22Rv1 (cell line): ENCODE measurements around the gene RBM4B.

ENCODE experiments used
- CTCF ChIP-seq: fragments of 450-650 bp; IDR thresholded peaks from 2 replicates; pipeline ENCODE4 v1.5.1; 2017; ENCODE audit warnings: mild to moderate bottlenecking
- ZFX ChIP-seq: fragments of 450-650 bp; IDR thresholded peaks from 2 replicates; pipeline ENCODE4 v1.6.1; 2017; ENCODE audit warnings: antibody characterized with exemption, borderline replicate concordance

GRCh38 chr11:66708094-66708493 lies 30.4 kb upstream of the RBM4B start:
- no peak for TF ChIP-seq CTCF
- no peak for TF ChIP-seq ZFX
